ENCODE results near the gene RIPK3.

DNA sequence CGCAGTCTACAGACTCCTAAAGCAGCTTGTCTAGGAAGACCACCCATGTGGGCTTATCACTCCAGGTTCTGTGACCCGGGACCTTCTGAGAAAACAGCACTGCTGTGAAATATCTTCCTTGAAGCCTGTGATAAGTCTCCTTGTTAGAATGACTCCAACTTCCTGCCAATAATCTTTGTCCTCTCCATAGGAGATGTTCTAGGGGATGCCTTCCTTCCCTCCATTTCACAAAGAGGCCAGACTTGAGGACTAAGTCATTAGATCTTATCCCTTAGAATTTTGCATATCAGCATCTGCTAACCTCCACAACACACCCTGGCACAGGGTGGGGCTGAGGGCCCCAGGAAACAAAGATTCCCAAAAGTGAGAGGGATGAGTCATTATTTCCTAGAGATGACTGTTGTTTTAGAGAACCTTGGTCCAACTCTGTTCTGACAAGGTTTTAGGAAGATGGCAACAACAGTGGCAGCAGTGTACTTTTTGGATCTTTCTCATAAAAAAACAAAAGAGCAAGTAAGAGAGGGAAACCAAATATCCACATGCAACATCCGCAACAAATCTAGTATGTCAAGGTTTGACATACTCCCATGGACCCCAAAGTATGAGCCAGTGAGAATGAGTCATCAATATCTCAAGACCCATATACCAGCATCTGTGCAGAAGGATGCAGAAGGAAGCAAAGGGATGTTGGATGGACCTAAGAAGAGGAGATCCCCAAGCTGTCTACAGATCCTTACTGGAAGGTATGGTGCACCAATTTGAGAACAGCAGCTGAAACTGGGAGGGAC lies 22.5 kb downstream of the RIPK3 start:
- TF ChIP-seq POLR2A (IDR thresholded peaks at IDR 0.05; ENCODE audit: low read depth, low read length) (no peak), TAF1 (IDR thresholded peaks at IDR 0.05; ENCODE audit: borderline replicate concordance, low read depth, low read length) (no peak)
